IPS-18c (cell line): ENCODE measurements around the gene OR2L3.
"Not testable (repeated sequence)": the region's sequence is repeated elsewhere in the genome, so short reads cannot be mapped to it uniquely, and the experiment has no call there.

ENCODE experiments used
- H3K4me3 ChIP-seq: 2 replicates; pipeline ENCODE4 v1.7.0; 2013; ENCODE audit warnings: low read depth, mild to moderate bottlenecking, low read length, moderate library complexity; ENCODE audit not compliant: insufficient read depth
- H3K9me3 ChIP-seq: one replicate; pipeline ENCODE4 v1.6.1; 2013; ENCODE audit warnings: mild to moderate bottlenecking, low read length, moderate library complexity; ENCODE audit not compliant: control insufficient read depth, insufficient read depth

Gene OR2L3, protein sequence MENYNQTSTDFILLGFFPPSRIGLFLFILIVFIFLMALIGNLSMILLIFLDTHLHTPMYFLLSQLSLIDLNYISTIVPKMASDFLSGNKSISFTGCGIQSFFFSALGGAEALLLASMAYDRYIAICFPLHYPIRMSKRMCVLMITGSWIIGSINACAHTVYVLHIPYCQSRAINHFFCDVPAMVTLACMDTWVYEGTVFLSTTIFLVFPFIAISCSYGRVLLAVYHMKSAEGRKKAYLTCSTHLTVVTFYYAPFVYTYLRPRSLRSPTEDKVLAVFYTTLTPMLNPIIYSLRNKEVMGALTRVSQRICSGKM

DNA sequence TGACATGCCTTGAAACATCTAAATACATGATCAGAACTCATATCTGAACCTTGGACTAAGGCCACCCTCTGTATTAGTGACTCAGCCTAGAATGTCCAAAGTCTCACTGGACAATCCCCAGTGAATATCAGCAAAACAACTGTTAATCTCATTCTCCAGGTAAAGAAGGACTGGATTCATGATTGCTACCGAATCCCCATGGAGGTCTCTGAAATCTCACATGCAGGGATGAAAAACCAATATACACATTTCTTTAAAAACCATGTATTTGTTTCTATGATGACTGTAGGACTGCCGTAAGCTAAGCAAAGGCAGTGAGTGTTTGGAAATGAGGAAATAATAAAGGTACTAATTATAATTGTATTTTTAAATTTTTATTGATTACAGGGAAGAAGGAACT lies at the start of gene OR2L3:
Gene OR2L3, plus strand, starts transcription at position 301 of the 400 bp plus-strand sequence. CDS start 13,846 bp downstream, outside the sequence.
- no peaks in the 10 kb centered on the region for H3K9me3 ChIP-seq

DNA sequence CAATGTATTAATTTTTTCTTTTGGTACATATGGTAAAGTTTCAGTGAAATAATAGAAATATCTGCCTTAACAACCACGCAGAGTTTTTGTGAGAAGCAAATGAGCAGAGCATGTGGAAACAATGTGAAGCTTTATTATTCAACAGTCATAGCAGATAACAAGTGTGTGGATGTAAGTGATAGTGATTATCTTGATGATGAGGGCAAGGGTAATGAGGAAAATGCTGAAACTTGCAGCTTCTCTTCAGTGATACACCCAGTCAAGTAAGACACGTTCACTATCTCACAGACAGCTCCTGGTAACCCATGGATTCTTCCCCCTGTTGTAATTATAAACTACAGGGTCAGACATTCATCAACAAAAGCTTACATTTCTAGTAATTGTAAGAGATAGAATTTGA lies 47.8 kb upstream of the OR2L3 start:
- Histone ChIP-seq H3K9me3 (no peaks in the 10 kb centered on the region), H3K4me3 (no peak overlapping the region)

More for the DNA sequence above, at the start of gene OR2L3:
- no peak within 1 kb of the TSS for H3K4me3 ChIP-seq

DNA sequence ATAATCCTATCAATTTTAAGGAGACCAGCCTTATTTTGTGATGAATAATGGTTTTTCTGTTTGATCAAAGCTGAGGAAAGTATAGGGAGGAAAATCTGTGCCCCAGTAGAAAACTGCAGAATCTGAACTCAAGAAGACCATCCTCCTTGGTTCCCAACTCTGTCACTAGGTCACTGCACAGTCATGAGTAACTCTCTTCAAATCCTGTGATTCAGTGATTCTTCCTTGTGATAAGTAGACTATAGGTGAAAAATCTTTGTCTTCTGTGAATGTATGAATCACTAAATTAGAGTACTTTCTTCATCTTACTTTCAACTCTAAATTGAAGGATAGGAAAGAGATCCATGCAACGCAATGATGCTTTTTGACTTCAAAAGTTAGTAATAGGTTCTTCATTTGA lies 46.5 kb upstream of the OR2L3 start:
- H3K9me3 ChIP-seq = no peaks in the 10 kb centered on the region
- H3K4me3 ChIP-seq = no peak overlapping the region

DNA sequence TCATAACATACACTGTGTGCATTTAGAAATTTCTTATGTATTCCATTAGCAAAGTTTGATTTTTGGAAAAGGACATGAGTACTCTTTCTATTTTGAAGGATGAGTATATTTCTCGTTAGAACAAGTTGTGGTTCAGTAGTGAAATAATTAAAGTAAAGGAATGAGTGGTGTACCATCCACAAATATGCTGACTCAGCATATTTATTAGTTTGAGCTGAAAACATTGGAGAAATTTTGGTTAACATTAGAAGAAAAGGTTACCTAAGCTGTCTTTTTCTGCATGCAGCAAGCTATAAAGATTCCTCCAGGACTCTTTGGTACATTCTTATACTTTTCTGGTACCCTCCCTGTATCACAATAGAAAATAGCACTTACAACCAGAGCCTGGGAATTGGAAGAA lies 38.9 kb upstream of the OR2L3 start:
- Histone ChIP-seq H3K9me3 (no peaks in the 10 kb centered on the region), H3K4me3 (no peak overlapping the region)

DNA sequence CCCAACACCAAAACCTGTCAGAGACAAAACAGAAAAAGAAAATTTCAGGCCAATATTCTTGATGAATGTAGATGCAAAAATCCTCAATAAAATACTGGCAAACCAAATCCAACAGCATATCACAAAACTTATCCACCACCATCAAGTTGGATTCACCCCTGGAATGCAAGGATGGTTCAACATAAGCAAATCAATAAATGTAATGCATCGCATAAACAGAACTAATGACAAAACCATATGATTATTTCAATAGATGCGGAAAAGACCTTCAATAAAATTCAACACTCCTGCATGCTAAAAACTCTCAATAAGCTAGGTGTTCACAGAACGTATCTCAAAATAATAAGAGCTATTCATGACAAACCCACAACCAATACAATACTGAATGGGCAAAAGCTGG lies 37.0 kb upstream of the OR2L3 start:
- Histone ChIP-seq H3K9me3 (no peaks in the 10 kb centered on the region), H3K4me3 (no peak overlapping the region)

DNA sequence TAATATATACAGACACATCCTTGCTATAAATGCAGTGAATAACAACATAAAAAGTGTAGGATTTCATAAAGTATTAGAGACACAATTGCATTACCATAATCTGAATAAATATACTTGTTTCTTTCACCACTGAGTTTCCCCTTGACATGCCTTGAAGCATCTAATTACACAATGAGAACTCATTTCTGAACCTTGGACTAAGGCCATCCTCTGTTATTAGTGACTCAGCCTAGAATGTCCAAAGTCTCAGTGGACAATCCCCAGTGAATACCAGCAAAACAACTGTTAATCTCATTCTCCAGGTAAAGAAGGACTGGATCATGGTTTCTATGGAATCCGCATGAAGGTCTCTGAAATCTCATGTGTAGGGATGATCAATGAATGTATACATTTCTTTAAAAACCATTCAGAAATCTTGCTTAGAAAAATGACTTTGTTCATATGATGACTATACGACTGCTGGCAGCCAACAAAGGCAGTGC lies 33.4 kb upstream of the OR2L3 start, which contains the start of gene OR2L5:
Gene OR2L5, plus strand, starts transcription at position 432 of the 482 bp plus-strand sequence. CDS start 8,288 bp downstream, outside the sequence.
- Histone ChIP-seq H3K4me3 (no peak within 1 kb of the TSS), H3K9me3 (no peaks in the 10 kb centered on the region)

DNA sequence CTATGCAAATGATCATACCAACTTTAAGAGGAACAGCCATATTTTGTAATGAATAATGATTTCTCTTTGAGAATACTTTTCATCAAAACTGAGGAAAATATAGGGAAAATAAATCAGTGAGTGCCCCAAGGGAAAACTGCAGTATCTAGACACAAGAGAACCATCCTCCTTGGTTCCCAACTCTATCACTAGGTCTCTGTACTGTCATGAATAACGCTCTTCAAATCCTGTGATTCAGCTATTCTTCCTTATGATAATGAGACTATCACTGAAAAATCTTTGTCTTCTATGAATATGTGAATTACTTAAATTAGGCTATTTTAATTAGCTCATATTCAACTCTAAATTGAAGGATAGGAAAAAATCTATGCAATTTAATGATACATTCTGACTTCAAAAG lies 30.8 kb upstream of the OR2L3 start:
- H3K4me3 ChIP-seq = no peak overlapping the region
- no peaks in the 10 kb centered on the region for H3K9me3 ChIP-seq

DNA sequence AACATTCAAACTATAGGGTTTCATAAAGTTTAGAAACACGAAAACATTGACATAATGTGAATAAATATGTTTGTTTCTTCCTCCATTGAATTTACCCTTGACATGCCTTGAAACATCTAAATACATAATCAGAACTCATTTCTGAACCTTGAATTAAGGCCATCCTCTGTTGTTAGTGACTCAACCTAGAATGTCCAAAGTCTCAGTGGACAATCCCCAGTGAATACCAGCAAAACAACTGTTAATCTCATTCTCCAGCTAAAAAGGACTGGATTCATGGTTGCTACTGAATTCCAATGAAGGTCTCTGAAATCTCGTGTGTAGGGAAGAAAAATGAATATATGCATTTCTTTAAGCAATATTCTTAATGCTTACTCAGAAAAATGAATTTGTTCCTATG lies 16.9 kb upstream of the OR2L3 start, which contains the start of gene OR2L2:
Gene OR2L2, plus strand, starts transcription at position 301 of the 400 bp plus-strand sequence. CDS start 8,198 bp downstream, outside the sequence.
- H3K9me3 ChIP-seq = no peaks in the 10 kb centered on the region
- H3K4me3 ChIP-seq = no peak within 1 kb of the TSS

DNA sequence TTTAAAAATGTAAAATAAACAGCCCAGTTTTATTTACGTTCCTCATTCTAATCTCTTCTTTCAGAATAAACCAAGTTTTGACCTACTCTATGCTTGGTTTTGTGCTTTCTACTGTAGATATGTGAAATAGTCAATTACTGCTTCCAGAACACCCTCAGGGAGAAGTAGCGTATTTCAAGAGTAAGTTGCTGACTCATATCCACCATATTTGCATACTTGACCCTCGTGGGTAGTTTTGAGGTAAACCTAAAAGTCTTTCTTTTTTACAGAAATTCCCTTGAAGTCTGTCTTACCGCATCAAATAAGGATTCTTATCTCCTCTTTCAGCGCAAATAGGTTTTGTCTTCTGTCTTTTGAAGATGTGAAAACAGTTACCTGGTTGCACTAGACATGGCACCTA lies 1.4 kb upstream of the OR2L3 start:
- no peaks in the 10 kb centered on the region for H3K9me3 ChIP-seq

DNA sequence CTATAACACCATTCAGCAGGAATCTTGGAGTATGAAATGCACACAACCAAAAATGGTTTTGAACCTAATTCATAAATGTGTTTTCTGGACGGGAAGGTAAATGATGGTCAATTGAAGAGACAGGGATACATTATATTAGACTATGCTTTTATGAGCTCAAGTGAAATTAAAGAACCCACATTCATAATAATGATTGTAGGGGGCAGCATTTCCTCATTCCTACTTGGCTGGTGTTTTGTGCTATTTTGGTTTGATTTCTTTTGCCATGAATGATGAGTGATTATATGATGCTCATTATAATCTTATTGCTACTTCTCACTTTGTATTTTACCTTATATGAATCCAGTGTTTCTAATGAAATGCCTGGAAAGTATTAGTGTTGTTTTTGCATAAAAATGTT lies 372 bp downstream of the OR2L3 start:
- no peaks in the 10 kb centered on the region for H3K9me3 ChIP-seq
- H3K4me3 ChIP-seq = no peak overlapping the region

More for the DNA sequence above, 1.4 kb upstream of the OR2L3 start:
- H3K4me3 ChIP-seq = no peak overlapping the region

DNA sequence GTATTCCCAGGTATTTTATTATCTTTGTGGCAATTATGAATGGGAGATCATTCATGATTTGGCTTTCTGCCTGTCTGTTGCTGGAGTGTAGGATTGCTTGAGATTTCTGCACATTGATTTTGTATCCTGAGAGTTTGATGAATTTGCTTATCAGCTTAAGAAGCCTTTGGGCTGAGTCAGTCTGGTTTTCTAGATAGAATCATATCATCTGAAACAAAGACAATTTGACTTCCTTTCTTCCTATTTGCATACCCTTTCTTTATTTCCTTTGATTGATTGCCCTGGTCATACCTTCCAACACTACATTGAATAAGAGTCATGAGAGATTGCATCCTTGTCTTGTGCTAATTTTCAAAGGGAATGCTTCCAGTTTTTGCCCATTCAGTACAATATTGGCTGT lies 8.0 kb downstream of the OR2L3 start:
- no peak overlapping the region for H3K4me3 ChIP-seq
- no peaks in the 10 kb centered on the region for H3K9me3 ChIP-seq

DNA sequence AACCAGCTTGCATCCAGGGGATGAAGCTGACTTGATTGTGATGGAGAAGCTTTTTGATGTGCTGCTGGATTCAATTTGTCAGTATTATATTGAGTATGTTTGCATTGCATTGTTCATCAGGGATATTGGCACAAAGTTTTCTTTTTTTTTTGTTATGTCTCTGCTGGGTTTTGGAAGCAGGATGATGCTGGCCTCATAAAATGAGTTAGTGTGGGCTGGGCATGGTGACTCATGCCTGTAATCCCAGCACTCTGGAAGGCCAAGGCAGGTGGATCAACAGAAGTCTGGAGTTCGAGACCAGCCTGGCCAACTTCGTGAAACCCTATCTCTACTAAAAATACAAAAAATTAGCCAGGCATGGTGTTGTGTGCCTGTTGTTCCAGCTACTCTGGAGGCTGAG lies 8.6 kb downstream of the OR2L3 start:
- Histone ChIP-seq H3K4me3 (no peak overlapping the region), H3K9me3 (no peaks in the 10 kb centered on the region)

DNA sequence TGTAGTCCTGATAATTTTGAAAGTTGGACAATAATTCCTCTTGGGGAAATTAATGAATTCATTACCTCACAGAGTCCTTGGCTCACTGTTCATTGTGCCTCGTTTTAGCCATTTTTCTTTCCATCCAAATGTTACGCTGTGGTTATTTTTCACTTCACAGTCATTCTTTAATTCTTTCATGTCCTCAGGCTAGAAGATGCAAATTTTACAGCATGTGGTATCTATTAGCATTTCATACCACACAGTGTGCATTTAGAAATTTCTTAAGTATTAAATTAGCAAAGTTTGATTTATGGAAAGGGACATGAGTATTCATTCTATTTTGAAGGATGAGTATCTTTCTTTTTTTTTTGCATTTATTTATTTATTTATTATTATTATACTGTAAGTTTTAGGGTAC lies 18.4 kb downstream of the OR2L3 start:
- H3K4me3 ChIP-seq = no peak overlapping the region
- H3K9me3 ChIP-seq = no peaks in the 10 kb centered on the region

DNA sequence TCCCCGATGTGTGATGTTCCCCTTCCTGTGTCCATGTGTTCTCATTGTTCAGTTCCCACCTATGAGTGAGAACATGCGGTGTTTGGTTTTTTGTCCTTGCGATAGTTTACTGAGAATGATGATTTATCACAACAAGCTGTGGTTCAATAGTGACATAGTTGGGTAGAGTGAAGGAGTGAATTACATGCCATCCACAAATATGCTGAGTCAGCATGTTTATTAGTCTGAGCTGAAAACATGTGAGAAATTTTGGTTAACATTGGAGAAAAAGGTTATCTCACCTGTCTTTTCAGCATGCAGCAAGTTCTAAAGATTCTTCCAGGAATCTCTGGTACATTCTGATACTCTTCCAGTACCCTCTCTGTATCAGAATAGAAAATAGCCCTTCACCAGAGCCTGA lies 19.0 kb downstream of the OR2L3 start:
- no peak overlapping the region for H3K4me3 ChIP-seq
- no peaks in the 10 kb centered on the region for H3K9me3 ChIP-seq

DNA sequence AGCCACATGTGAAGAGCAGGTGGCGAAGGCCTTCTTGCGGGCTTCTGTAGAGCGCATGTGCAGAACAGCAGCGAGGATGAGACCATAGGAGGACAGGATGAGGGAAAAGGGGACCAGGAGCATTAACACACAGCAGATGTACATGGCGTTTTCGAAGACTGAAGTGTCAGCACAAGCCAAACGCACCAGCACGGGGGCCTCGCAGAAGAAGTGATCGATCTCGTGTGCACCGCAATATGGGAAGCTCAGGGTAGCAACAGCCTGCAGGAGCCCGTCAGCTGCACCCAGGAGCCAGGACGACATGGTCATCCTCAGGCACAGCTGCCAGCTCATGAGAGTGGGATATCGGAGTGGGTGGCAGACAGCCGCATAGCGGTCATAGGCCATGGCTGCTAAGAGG lies 37.2 kb downstream of the OR2L3 start:
- not testable (repeated sequence) for H3K4me3 ChIP-seq, H3K9me3 ChIP-seq

DNA sequence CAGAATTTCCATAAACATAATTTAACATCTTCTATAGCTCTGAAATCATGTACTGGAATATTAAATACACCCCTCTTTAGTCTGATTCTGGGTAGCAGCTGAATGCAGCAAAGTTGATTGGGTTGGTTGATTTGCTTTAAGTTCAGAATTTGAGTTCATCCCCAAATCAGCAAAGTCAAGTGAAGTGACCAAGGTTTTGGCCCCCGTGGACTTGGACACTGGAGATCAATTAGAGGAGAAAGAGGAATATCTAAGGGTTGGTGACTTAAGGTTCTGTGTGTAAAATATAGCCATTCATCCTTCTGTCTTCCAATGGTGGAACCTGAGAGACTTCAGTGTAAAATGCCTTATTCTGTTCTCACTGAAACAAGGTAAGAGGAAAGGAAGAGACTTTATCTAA lies 48.2 kb downstream of the OR2L3 start, which contains the start of gene OR2L13:
Gene OR2L13, plus strand, starts transcription at position 301 of the 400 bp plus-strand sequence. CDS start 4,192 bp downstream, outside the sequence.
- Histone ChIP-seq H3K9me3 (peaks cover 2% of the 10 kb centered on the region), H3K4me3 (no peak within 1 kb of the TSS)

DNA sequence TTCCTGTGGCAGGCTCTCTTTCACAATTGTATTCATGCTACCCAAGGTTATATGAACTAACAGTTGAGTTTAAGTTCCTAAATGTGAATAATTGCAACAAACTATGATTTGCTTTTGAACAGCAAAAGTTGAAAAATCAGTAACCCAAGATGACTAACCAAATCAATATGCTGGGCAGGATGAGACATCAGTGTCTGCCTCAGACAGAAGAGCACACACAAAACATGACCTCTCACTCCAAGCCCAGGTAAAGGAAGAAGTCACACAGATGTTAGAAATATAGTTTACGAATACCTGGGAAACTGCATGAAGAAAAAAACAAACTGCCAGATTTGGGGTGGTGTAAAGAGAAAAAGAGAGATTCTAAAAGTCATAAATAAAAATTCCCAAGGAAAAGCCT lies 51.9 kb downstream of the OR2L3 start:
- peaks cover 6% of the 10 kb centered on the region for H3K9me3 ChIP-seq

DNA sequence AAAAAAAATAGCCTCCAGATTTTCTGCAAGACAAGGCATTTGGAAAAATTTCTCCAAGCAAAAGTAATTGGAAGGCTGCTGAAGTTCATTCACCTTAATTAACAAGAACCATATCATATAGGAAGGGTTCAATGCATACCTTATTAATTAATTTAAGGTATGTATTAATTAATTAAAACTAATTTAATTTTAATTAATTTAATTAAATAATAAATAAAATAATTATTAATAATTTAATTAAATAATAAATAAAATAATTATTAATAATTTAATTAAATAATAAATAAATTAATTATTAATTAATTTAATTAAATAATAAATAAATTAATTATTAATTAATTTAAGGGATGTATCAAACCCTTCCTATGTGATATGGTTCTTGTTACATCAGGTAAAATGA lies 56.2 kb downstream of the OR2L3 start:
- H3K4me3 ChIP-seq = no peak overlapping the region
- H3K9me3 ChIP-seq = peaks cover 6% of the 10 kb centered on the region

More for the DNA sequence above, 51.9 kb downstream of the OR2L3 start:
- no peak overlapping the region for H3K4me3 ChIP-seq
